MM.1S (cell line): ENCODE measurements around the gene LMF1.

Experiments used
- DNase-seq: peaks from one replicate; pipeline ENCODE4 v3.0.0-alpha.2; 2015
- H2AFZ ChIP-seq: fragments of 300-600 bp; sonication (generic); 2 replicates; pipeline ENCODE4 v1.6.0; 2016; ENCODE audit warnings: antibody characterized with exemption, low read length
- H3F3A ChIP-seq: fragments of 300-600 bp; sonication (generic); 2 replicates; pipeline ENCODE4 v1.6.1; 2016; ENCODE audit warnings: mild to moderate bottlenecking, antibody characterized with exemption, low read length, moderate library complexity, mixed read lengths; ENCODE audit not compliant: insufficient read depth
- H3K27ac ChIP-seq: fragments of 300-600 bp; sonication (generic); 2 replicates; pipeline ENCODE4 v1.5.1; 2016; ENCODE audit warnings: mild to moderate bottlenecking, low read length
- H3K27me3 ChIP-seq: fragments of 300-600 bp; sonication (generic); replicated peaks from 2 replicates; pipeline ENCODE4 v1.6.0; 2016; ENCODE audit warnings: low read length; ENCODE audit not compliant: insufficient read depth
- H3K36me3 ChIP-seq: fragments of 300-600 bp; sonication (generic); replicated peaks from 2 replicates; pipeline ENCODE4 v1.6.1; 2016; ENCODE audit warnings: mild to moderate bottlenecking, low read length, mixed read lengths; ENCODE audit not compliant: insufficient read depth
- H3K4me1 ChIP-seq: fragments of 300-600 bp; sonication (generic); 2 replicates; pipeline ENCODE4 v1.6.1; 2016; ENCODE audit warnings: low read length, mixed read lengths
- H3K4me2 ChIP-seq: fragments of 300-600 bp; sonication (generic); 2 replicates; pipeline ENCODE4 v1.6.0; 2016; ENCODE audit warnings: low read depth, low read length
- H3K4me3 ChIP-seq: fragments of 300-600 bp; sonication (generic); 2 replicates; pipeline ENCODE4 v1.5.1; 2016; ENCODE audit warnings: low read length, mixed read lengths
- H3K79me2 ChIP-seq: fragments of 300-600 bp; sonication (generic); 2 replicates; pipeline ENCODE4 v1.6.1; 2016; ENCODE audit warnings: mixed run types, low read length, mixed read lengths
- H3K9ac ChIP-seq: fragments of 300-600 bp; sonication (generic); 2 replicates; pipeline ENCODE4 v1.6.1; 2016; ENCODE audit warnings: low read length, mixed read lengths
- H3K9me2 ChIP-seq: fragments of 300-600 bp; sonication (generic); replicated peaks from 2 replicates; pipeline ENCODE4 v1.6.1; 2016; ENCODE audit warnings: mild to moderate bottlenecking, low read length, mixed read lengths; ENCODE audit not compliant: insufficient read depth
- H3K9me3 ChIP-seq: fragments of 300-600 bp; sonication (generic); replicated peaks from 2 replicates; pipeline ENCODE4 v1.6.1; 2016; ENCODE audit warnings: mild to moderate bottlenecking, low read length, mixed read lengths; ENCODE audit not compliant: insufficient read depth
- H4K20me1 ChIP-seq: fragments of 300-600 bp; sonication (generic); 2 replicates; pipeline ENCODE4 v1.6.1; 2016; ENCODE audit warnings: mild to moderate bottlenecking, low read length, moderate library complexity, mixed read lengths; ENCODE audit not compliant: insufficient read depth
- EZH2 ChIP-seq: fragments of 300-600 bp; sonication (generic); optimal IDR thresholded peaks from 2 replicates; pipeline ENCODE3; 2017; ENCODE audit warnings: low read depth, mild to moderate bottlenecking, antibody characterized with exemption, low read length, mixed read lengths
- EZH2phosphoT487 ChIP-seq: fragments of 300-600 bp; sonication (generic); IDR thresholded peaks from 2 replicates; pipeline ENCODE4 v1.6.1; 2018; ENCODE audit warnings: antibody characterized with exemption, low read length
- TF ChIP-seq, protein P1 (sequence below): fragments of 300-600 bp; sonication (generic); IDR thresholded peaks from 2 replicates; pipeline ENCODE4 v1.5.1; 2016; ENCODE audit warnings: antibody characterized with exemption, low read length, mixed read lengths

The LMF1 gene

DNA sequence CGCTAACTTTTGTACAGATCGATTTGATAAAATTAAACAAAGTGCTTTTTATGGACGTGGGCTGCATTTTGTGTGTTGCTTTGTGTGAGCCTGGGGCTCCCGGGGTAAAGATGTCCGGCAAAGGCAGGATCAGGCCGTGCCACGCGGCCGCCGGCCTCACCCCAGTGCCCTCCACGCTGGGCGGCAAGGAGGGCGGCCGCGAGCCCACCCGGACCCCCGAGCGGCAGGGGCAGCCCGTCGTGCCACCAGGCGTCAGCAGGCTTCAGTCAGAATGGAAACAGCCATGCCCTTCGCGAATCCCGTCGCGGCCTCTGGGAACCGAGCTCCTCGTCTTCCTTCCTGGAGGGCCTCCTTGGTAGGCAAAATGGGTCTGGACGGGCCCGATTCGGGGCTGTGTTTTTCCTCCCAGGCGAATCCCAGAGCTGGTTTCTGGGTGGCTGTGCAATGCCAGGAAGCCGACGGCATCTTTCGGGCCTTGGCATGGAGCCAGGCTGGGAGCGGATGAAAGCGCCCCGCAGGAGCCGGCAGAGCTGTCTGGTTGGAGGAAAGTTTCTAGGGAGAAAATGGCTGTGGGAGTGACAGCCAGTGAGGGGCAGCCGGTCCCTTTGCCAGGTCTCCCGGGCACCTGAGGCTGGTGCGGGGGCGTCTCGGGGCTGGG is 16.3 kb upstream of the LMF1 start:
- H2AFZ ChIP-seq: no peak overlapping the region
- H3F3A ChIP-seq: no peaks in the 10 kb centered on the region
- H3K4me1 ChIP-seq: no peaks in the 10 kb centered on the region
- H3K36me3 ChIP-seq: no peaks in the 10 kb centered on the region
- H3K79me2 ChIP-seq: no peaks in the 10 kb centered on the region
- no peaks in the 10 kb centered on the region for H4K20me1 ChIP-seq
- H3K4me3 ChIP-seq: no peak overlapping the region
- H3K27me3 ChIP-seq: peaks cover 97% of the 10 kb centered on the region
- no peak overlapping the region for H3K27ac ChIP-seq
- no peaks in the 10 kb centered on the region for H3K9me3 ChIP-seq
- TF ChIP-seq, protein P1, sequence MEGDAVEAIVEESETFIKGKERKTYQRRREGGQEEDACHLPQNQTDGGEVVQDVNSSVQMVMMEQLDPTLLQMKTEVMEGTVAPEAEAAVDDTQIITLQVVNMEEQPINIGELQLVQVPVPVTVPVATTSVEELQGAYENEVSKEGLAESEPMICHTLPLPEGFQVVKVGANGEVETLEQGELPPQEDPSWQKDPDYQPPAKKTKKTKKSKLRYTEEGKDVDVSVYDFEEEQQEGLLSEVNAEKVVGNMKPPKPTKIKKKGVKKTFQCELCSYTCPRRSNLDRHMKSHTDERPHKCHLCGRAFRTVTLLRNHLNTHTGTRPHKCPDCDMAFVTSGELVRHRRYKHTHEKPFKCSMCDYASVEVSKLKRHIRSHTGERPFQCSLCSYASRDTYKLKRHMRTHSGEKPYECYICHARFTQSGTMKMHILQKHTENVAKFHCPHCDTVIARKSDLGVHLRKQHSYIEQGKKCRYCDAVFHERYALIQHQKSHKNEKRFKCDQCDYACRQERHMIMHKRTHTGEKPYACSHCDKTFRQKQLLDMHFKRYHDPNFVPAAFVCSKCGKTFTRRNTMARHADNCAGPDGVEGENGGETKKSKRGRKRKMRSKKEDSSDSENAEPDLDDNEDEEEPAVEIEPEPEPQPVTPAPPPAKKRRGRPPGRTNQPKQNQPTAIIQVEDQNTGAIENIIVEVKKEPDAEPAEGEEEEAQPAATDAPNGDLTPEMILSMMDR: no peak
- no peak for TF ChIP-seq EZH2
- TF ChIP-seq EZH2phosphoT487: no peak
- no peaks in the 10 kb centered on the region for H3K9me2 ChIP-seq
- H3K9ac ChIP-seq: no peak overlapping the region
- no peak for DNase-seq
- no peak overlapping the region for H3K4me2 ChIP-seq

GRCh38 chr16:986411-986810 is 15.6 kb upstream of the LMF1 start:
- Histone ChIP-seq H3K9ac (no peak overlapping the region), H3F3A (no peaks in the 10 kb centered on the region), H3K4me3 (no peak overlapping the region), H3K9me2 (no peaks in the 10 kb centered on the region), H3K27me3 (peaks cover 93% of the 10 kb centered on the region), H3K27ac (no peak overlapping the region), H3K9me3 (no peaks in the 10 kb centered on the region), H3K4me2 (no peak overlapping the region), H4K20me1 (no peaks in the 10 kb centered on the region), H3K79me2 (no peaks in the 10 kb centered on the region), H2AFZ (no peak overlapping the region), H3K36me3 (no peaks in the 10 kb centered on the region), H3K4me1 (no peaks in the 10 kb centered on the region)
- TF ChIP-seq EZH2phosphoT487: no peak
- DNase-seq: no peak

DNA sequence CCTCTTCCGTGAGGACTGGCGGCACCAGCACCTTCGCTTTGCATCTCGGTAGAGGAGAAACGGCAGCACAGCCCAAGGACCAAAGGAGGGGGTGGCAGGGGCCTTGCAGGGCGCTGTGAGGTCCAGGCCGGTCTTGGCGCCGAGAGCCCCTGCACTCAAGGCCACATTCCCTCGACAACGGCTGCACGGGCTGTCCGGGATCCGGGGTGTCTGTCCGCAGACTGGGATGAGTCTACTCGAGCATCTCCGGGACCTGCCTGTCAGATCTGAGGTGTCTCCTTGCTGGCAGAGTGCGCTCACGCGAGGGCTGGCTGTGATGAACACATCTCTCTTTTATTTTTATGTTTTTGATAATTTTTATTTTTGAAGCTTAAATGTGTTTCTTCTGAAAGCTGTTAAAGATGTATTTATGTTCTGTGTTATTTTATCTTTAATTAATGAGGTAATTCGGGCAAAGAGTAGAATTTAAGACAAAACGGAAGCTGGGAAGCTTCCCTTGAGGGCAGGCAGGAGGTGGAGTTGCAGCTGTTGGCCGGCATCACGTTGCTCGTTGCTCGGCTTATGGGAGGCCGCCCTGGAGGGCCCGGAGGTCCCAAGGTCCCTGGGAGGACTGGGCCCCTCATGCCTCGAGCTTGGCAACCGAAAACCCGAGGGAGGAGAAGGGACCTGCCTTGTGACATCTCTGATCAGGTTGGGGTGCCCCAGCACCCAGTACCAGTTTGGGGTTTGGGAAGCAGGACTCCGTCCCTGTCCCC is 15.0 kb upstream of the LMF1 start:
- TF ChIP-seq EZH2phosphoT487 (no peak), EZH2 (no peak)
- TF ChIP-seq, protein P1: no peak
- Histone ChIP-seq H3K27me3 (peaks cover 88% of the 10 kb centered on the region), H3K4me3 (no peak overlapping the region), H3K79me2 (no peaks in the 10 kb centered on the region), H3F3A (no peaks in the 10 kb centered on the region), H3K9me3 (no peaks in the 10 kb centered on the region), H2AFZ (no peak overlapping the region), H3K27ac (no peak overlapping the region), H3K9me2 (no peaks in the 10 kb centered on the region), H3K4me1 (no peaks in the 10 kb centered on the region), H3K4me2 (no peak overlapping the region), H3K36me3 (no peaks in the 10 kb centered on the region), H4K20me1 (no peaks in the 10 kb centered on the region), H3K9ac (no peak overlapping the region)
- DNase-seq: no peak
